BLaER1 (cell line): ENCODE measurements around the gene TMEM47.

ENCODE experiments used
- H3K27ac ChIP-seq: shearing (Covaris generic); formaldehyde crosslinking; 2 replicates; pipeline ENCODE4 v1.8.1; 2022
- H3K27me3 ChIP-seq: shearing (Covaris generic); formaldehyde crosslinking; 2 replicates; pipeline ENCODE4 v1.8.1; 2022
- H3K36me3 ChIP-seq: shearing (Covaris generic); formaldehyde crosslinking; 2 replicates; pipeline ENCODE4 v1.8.1; 2022
- H3K4me1 ChIP-seq: shearing (Covaris generic); formaldehyde crosslinking; 2 replicates; pipeline ENCODE4 v1.8.1; 2022
- H3K4me2 ChIP-seq: shearing (Covaris generic); formaldehyde crosslinking; 2 replicates; pipeline ENCODE4 v1.8.1; 2022
- H3K4me3 ChIP-seq: shearing (Covaris generic); formaldehyde crosslinking; 2 replicates; pipeline ENCODE4 v1.8.1; 2022
- H3K9ac ChIP-seq: shearing (Covaris generic); formaldehyde crosslinking; 2 replicates; pipeline ENCODE4 v1.8.1; 2022
- H3K9me3 ChIP-seq: shearing (Covaris generic); formaldehyde crosslinking; 2 replicates; pipeline ENCODE4 v1.8.1; 2022
- H4K20me1 ChIP-seq: shearing (Covaris generic); formaldehyde crosslinking; 2 replicates; pipeline ENCODE4 v1.8.1; 2022
- Cebpa-rat ChIP-seq: shearing (Covaris generic); IDR thresholded peaks from 2 replicates; pipeline ENCODE4 v1.8.1; 2022

Gene TMEM47

DNA sequence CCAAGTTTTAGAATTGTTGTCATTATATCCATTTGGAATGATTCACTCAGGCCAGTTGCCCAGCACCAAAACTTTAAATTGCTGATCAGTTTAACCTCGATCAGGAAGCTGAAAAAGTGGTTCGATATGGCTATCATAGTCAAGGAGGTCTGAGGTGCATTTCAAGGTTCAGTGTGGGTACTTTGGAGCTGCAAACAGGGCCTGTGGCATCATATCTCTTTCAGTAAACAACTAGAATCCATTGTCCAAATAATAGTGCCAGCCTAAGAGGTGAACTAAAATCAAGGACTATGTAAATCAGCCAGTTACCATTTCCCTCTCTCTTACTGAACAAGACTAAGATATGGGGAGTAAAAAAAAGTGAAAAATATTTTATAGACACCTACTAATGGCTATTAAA is 14.2 kb downstream of the TMEM47 start:
- no peaks in the 10 kb centered on the region for H3K4me1 ChIP-seq
- H4K20me1 ChIP-seq = no peaks in the 10 kb centered on the region
- no peak overlapping the region for H3K27ac ChIP-seq
- peaks cover under 1% of the 10 kb centered on the region; the same call in 1 of the 2 replicates for H3K9me3 ChIP-seq
- H3K27me3 ChIP-seq = peaks cover 98% of the 10 kb centered on the region
- no peak overlapping the region for H3K4me3 ChIP-seq
- no peak overlapping the region for H3K9ac ChIP-seq
- TF ChIP-seq Cebpa-rat = no peak
- no peaks in the 10 kb centered on the region for H3K36me3 ChIP-seq
- no peak overlapping the region for H3K4me2 ChIP-seq

DNA sequence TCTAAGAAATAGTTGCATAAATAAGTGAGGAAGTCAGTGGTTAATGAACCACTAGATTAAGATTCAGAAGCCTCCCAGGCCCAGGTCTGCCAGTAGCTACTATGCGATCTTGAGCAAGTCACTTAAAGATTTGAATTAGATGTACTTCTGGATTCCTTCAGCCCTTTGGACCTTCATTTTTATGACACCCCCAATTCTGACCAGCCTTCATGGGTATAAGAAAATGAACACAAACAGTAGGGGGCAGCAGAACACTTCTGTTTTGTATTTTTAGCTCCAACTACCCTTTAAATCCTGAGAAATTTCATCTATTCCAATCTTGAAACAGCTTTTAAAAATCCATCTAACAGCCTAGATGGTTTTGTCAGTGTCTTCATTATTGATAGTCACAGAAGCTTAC is 19.0 kb downstream of the TMEM47 start:
- Histone ChIP-seq H3K4me3 (no peak overlapping the region), H3K9me3 (no peaks in the 10 kb centered on the region), H3K27me3 (peaks cover 94% of the 10 kb centered on the region), H3K4me1 (no peaks in the 10 kb centered on the region), H3K36me3 (no peaks in the 10 kb centered on the region), H3K9ac (no peak overlapping the region), H3K4me2 (no peak overlapping the region), H4K20me1 (no peaks in the 10 kb centered on the region), H3K27ac (no peak overlapping the region)
- no peak for TF ChIP-seq Cebpa-rat

GRCh38 chrX:34634349-34634748 is 22.7 kb downstream of the TMEM47 start:
- no peak overlapping the region for H3K9ac ChIP-seq
- H3K36me3 ChIP-seq = no peaks in the 10 kb centered on the region
- H4K20me1 ChIP-seq = no peaks in the 10 kb centered on the region
- TF ChIP-seq Cebpa-rat = no peak
- no peaks in the 10 kb centered on the region for H3K4me1 ChIP-seq
- H3K4me2 ChIP-seq = no peak overlapping the region
- no peak overlapping the region for H3K4me3 ChIP-seq
- no peaks in the 10 kb centered on the region for H3K9me3 ChIP-seq
- peaks cover 84% of the 10 kb centered on the region for H3K27me3 ChIP-seq
- H3K27ac ChIP-seq = no peak overlapping the region

GRCh38 chrX:34632384-34632783 is 24.7 kb downstream of the TMEM47 start:
- H3K4me3 ChIP-seq = no peak overlapping the region
- H3K4me1 ChIP-seq = no peaks in the 10 kb centered on the region
- H3K27me3 ChIP-seq = peaks cover 74% of the 10 kb centered on the region
- no peaks in the 10 kb centered on the region for H3K9me3 ChIP-seq
- H3K9ac ChIP-seq = no peak overlapping the region
- H3K27ac ChIP-seq = no peak overlapping the region
- TF ChIP-seq Cebpa-rat = no peak
- no peak overlapping the region for H3K4me2 ChIP-seq
- H4K20me1 ChIP-seq = no peaks in the 10 kb centered on the region
- no peaks in the 10 kb centered on the region for H3K36me3 ChIP-seq

GRCh38 chrX:34631479-34632220 is 25.4 kb downstream of the TMEM47 start:
- Histone ChIP-seq H3K27ac (no peak overlapping the region), H3K9ac (no peak overlapping the region), H3K4me3 (no peak overlapping the region), H3K4me1 (no peaks in the 10 kb centered on the region), H3K27me3 (peaks cover 79% of the 10 kb centered on the region), H3K36me3 (no peaks in the 10 kb centered on the region), H3K4me2 (no peak overlapping the region), H4K20me1 (no peaks in the 10 kb centered on the region), H3K9me3 (no peaks in the 10 kb centered on the region)
- no peak for TF ChIP-seq Cebpa-rat

- no peaks in the 10 kb centered on the region for H3K9me3 ChIP-seq
- no peaks in the 10 kb centered on the region for H3K36me3 ChIP-seq
- H3K27ac ChIP-seq = no peak overlapping the region
- H4K20me1 ChIP-seq = no peaks in the 10 kb centered on the region
- no peak overlapping the region for H3K4me2 ChIP-seq
- H3K27me3 ChIP-seq = peaks cover 76% of the 10 kb centered on the region
- H3K4me1 ChIP-seq = no peaks in the 10 kb centered on the region
- no peak overlapping the region for H3K4me3 ChIP-seq
- H3K9ac ChIP-seq = no peak overlapping the region
- no peak for TF ChIP-seq Cebpa-rat
These were observed 27.5 kb downstream of the TMEM47 start for GRCh38 chrX:34629572-34629971.

DNA sequence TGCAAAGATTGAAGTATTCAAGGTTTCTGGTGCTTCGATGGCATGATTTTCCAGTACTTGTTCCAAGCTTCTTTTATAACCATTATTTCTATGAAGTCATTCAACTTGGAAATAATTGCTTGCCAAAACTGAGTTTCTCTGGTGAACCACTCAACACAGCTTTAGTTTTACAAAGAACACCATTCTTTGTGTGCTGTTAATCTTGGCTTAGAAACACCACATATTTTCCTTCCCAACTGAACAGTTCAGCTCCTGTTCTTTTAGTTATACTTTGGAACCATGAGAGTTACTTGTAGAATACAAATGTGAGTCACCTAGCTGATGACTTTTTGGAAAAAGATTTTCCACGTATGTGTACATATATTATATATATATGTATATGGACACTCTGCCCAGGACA is 32.7 kb downstream of the TMEM47 start:
- Histone ChIP-seq H3K9me3 (no peaks in the 10 kb centered on the region), H3K36me3 (no peaks in the 10 kb centered on the region), H3K4me1 (no peaks in the 10 kb centered on the region), H3K4me3 (no peak overlapping the region), H3K9ac (no peak overlapping the region), H4K20me1 (peaks cover 4% of the 10 kb centered on the region; the same call in 1 of the 2 replicates), H3K27ac (no peak overlapping the region), H3K27me3 (peaks cover 87% of the 10 kb centered on the region), H3K4me2 (no peak overlapping the region)
- no peak for TF ChIP-seq Cebpa-rat

GRCh38 chrX:34619920-34620319 is 37.2 kb downstream of the TMEM47 start:
- Histone ChIP-seq H3K9me3 (no peaks in the 10 kb centered on the region), H3K9ac (no peak overlapping the region), H4K20me1 (peaks cover 4% of the 10 kb centered on the region; the same call in 1 of the 2 replicates), H3K36me3 (no peaks in the 10 kb centered on the region), H3K4me1 (no peaks in the 10 kb centered on the region), H3K27ac (no peak overlapping the region), H3K4me2 (no peak overlapping the region), H3K27me3 (peaks cover 96% of the 10 kb centered on the region), H3K4me3 (no peak overlapping the region)
- TF ChIP-seq Cebpa-rat = no peak

- Histone ChIP-seq H3K27me3 (peaks cover 75% of the 10 kb centered on the region), H3K4me3 (no peak overlapping the region), H4K20me1 (0 out of 2 replicates have a peak, but pooled peaks cover 6% of the 10 kb centered on the region), H3K4me1 (no peaks in the 10 kb centered on the region), H3K4me2 (no peak overlapping the region), H3K9ac (no peak overlapping the region), H3K36me3 (no peaks in the 10 kb centered on the region), H3K9me3 (no peaks in the 10 kb centered on the region), H3K27ac (no peak overlapping the region)
- no peak for TF ChIP-seq Cebpa-rat
These were observed 45.0 kb downstream of the TMEM47 start for GRCh38 chrX:34612036-34612435.

DNA sequence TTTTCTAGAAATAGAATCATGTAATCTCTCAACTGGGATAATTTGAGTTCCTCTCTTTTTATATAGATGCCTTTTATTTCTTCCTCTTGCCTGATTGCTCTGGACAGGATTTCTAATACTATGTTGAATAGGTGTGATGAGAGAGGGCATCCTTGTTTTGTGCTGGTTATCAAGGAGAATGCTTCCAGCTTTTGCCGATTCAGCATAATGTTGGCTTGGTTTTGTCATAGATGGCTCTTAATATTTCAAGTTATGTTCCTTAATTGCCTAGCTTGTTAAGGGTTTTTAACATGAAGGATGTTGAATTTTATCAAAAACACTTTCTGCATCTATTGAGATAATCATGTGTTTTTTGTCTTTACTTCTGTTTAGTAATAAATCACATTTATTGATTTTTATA is 58.7 kb downstream of the TMEM47 start:
- H3K4me2 ChIP-seq = no peak overlapping the region
- no peaks in the 10 kb centered on the region; the same call in 1 of the 2 replicates for H4K20me1 ChIP-seq
- H3K27me3 ChIP-seq = peaks cover 82% of the 10 kb centered on the region
- H3K9ac ChIP-seq = no peak overlapping the region
- no peaks in the 10 kb centered on the region for H3K36me3 ChIP-seq
- H3K9me3 ChIP-seq = no peaks in the 10 kb centered on the region
- TF ChIP-seq Cebpa-rat = no peak
- no peak overlapping the region for H3K27ac ChIP-seq
- no peaks in the 10 kb centered on the region for H3K4me1 ChIP-seq
- H3K4me3 ChIP-seq = no peak overlapping the region
